ENCODE measurements around the gene LTF. TPM values are rescaled to one million over a fixed set of nuclear protein-coding genes. Genes with fewer than 3 reads are reported as not detected.

LTF gene
- total RNA-seq, 1 experiment from 2014 or later = not detected

DNA sequence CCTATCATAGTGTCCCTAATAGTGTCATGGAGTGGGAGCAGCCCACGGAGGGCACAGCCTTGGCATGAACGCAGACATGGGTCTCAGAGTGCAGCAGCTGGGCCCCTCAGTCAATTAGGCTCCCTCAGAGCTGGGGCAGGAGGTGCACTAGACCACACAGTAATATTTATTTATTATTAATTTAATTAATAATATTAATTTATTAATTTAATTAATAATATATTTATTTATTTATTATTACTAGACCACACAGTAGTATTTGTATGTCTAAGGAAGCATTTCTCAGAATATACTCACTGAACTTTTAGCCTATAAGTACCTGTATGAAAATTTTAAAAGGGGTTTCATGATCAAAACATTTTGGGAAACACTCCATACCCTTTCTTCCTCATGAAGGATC lies 63.1 kb downstream of the LTF start:
- H3K36me3 ChIP-seq (ENCODE audit: low read depth) = no peaks in the 10 kb centered on the region; the same call in 1 of the 2 replicates
- POLR2A ChIA-PET (ENCODE audit: unreplicated experiment) = no interaction called here

DNA sequence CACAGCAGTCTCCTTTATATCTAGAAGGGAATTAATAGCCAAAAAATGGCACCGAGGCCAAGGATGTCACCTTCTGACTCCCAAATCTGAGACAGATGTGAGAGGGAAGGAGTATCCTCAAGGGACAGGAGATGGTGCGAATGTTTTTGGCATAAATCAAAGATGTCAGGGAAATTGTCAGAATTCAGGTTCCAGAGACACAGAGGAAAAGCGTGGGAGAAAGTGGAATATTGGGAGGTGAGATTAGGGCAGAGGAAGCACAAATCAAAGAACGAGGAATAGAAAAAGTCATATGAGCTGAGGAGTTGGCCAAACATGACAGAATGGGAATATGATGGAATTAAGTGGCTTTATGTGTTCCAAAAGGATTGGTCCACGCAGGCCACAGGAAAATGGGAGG lies 63.9 kb downstream of the LTF start:
- Histone ChIP-seq H3K27me3 (ENCODE audit: insufficient read depth, low read depth) (no peaks in the 10 kb centered on the region), H3K9me3 (ENCODE audit: insufficient read depth, low read depth) (0 out of 2 replicates have a peak, but pooled peaks cover 3% of the 10 kb centered on the region), H3K79me2 (ENCODE audit: low read depth) (peaks cover 40% of the 10 kb centered on the region), H3K4me3 (no peak overlapping the region), H4K20me1 (ENCODE audit: insufficient read depth) (no peaks in the 10 kb centered on the region), H3K4me2 (0 out of 2 replicates have a peak overlapping the region, but pooled peaks have one; percentile 11), H3K36me3 (ENCODE audit: low read depth) (no peaks in the 10 kb centered on the region; the same call in 1 of the 2 replicates), H3F3A (ENCODE audit: insufficient read depth, low read depth) (peaks cover 22% of the 10 kb centered on the region), H3K27ac (no peak overlapping the region), H3K9me2 (ENCODE audit: insufficient read depth) (no peaks in the 10 kb centered on the region), H3K4me1 (replicated peaks; ENCODE audit: insufficient read depth) (peaks cover 39% of the 10 kb centered on the region), H2AFZ (no peak overlapping the region)
- no peak for DNase-seq
- TF ChIP-seq EZH2 (IDR thresholded peaks at IDR 0.05; ENCODE audit: low read depth) = no peak
- TF ChIP-seq, protein P1, sequence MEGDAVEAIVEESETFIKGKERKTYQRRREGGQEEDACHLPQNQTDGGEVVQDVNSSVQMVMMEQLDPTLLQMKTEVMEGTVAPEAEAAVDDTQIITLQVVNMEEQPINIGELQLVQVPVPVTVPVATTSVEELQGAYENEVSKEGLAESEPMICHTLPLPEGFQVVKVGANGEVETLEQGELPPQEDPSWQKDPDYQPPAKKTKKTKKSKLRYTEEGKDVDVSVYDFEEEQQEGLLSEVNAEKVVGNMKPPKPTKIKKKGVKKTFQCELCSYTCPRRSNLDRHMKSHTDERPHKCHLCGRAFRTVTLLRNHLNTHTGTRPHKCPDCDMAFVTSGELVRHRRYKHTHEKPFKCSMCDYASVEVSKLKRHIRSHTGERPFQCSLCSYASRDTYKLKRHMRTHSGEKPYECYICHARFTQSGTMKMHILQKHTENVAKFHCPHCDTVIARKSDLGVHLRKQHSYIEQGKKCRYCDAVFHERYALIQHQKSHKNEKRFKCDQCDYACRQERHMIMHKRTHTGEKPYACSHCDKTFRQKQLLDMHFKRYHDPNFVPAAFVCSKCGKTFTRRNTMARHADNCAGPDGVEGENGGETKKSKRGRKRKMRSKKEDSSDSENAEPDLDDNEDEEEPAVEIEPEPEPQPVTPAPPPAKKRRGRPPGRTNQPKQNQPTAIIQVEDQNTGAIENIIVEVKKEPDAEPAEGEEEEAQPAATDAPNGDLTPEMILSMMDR (conservative IDR thresholded peaks at IDR 0.05) = no peak
- no TSS peak for BruUV-seq (replicated peaks)
- intact Hi-C loops (cut with micrococcal nuclease; ENCODE audit: unreplicated experiment) = no loop called here
- ChIA-PET POLR2A (ENCODE audit: unreplicated experiment) (no interaction called here), CTCF (no interaction called here)

More for the DNA sequence above, 63.1 kb downstream of the LTF start:
- CTCF ChIA-PET = no interaction called here
- H3K27ac ChIP-seq = no peak overlapping the region
- TF ChIP-seq, protein P1 (conservative IDR thresholded peaks at IDR 0.05) = no peak
- TF ChIP-seq EZH2 (IDR thresholded peaks at IDR 0.05; ENCODE audit: low read depth) = no peak
- H4K20me1 ChIP-seq (ENCODE audit: insufficient read depth) = no peaks in the 10 kb centered on the region
- 0 out of 2 replicates have a peak, but pooled peaks cover 3% of the 10 kb centered on the region for H3K9me3 ChIP-seq (ENCODE audit: insufficient read depth, low read depth)
- peaks cover 22% of the 10 kb centered on the region for H3F3A ChIP-seq (ENCODE audit: insufficient read depth, low read depth)
- BruUV-seq (replicated peaks) = no TSS peak
- H3K4me1 ChIP-seq (replicated peaks; ENCODE audit: insufficient read depth) = peaks cover 39% of the 10 kb centered on the region
- no peaks in the 10 kb centered on the region for H3K27me3 ChIP-seq (ENCODE audit: insufficient read depth, low read depth)
- peaks cover 48% of the 10 kb centered on the region for H3K79me2 ChIP-seq (ENCODE audit: low read depth)
- intact Hi-C loops (cut with micrococcal nuclease; ENCODE audit: unreplicated experiment) = no loop called here
- no peak for DNase-seq
- H3K9me2 ChIP-seq (ENCODE audit: insufficient read depth) = no peaks in the 10 kb centered on the region
- no peak overlapping the region for H3K4me3 ChIP-seq
- H3K4me2 ChIP-seq = no peak overlapping the region
- no peak overlapping the region for H2AFZ ChIP-seq

DNA sequence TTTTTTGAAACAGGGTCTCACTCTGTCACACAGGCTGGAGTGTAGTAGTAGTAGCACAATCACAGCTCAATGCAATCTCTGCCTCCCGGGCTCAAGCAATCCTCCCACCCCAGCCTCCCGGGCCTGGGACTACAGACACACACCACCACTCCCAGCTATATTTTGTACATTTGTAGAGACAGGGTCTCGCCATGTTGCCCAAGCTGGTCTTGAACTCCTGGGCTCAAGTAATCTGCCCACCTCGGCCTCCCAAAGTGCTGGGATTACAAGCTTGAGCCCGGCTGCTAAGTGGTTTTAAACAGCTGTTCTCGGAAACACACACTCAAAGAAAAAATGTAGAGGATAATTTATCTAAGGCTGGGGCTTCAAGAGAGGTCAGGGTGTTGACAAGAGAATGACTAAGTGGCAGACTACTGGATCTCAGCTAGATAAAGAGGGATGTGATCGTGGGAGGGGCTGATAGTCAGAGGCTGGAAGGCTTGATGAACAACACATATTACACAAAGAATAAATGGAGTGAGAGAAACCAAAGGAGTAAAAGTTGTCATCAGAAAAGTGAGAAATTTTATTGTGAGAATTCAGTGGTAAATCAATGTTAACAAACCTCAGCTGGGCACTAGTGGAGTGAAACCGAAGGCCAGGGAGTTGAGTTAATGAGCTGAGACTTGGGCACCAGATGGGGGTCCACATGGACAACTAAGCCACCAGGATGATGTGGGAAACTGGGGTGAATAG lies 64.5 kb downstream of the LTF start:
- Histone ChIP-seq H2AFZ (no peak overlapping the region), H3K36me3 (ENCODE audit: low read depth) (no peaks in the 10 kb centered on the region; the same call in 1 of the 2 replicates), H3K27me3 (ENCODE audit: insufficient read depth, low read depth) (no peaks in the 10 kb centered on the region), H3K4me1 (replicated peaks; ENCODE audit: insufficient read depth) (peaks cover 39% of the 10 kb centered on the region), H3F3A (ENCODE audit: insufficient read depth, low read depth) (peaks cover 19% of the 10 kb centered on the region; the same call in 1 of the 2 replicates), H3K9me2 (ENCODE audit: insufficient read depth) (no peaks in the 10 kb centered on the region), H4K20me1 (ENCODE audit: insufficient read depth) (no peaks in the 10 kb centered on the region), H3K4me3 (no peak overlapping the region), H3K27ac (no peak overlapping the region), H3K9me3 (ENCODE audit: insufficient read depth, low read depth) (0 out of 2 replicates have a peak, but pooled peaks cover 3% of the 10 kb centered on the region), H3K4me2 (0 out of 2 replicates have a peak overlapping the region, but pooled peaks have one; percentile 11), H3K79me2 (ENCODE audit: low read depth) (peaks cover 39% of the 10 kb centered on the region)
- TF ChIP-seq, protein P1 (conservative IDR thresholded peaks at IDR 0.05) = no peak
- TF ChIP-seq EZH2 (IDR thresholded peaks at IDR 0.05; ENCODE audit: low read depth) = no peak
- POLR2A ChIA-PET (ENCODE audit: unreplicated experiment) = interaction anchor here (0.6 kb wide), 1 partner anchor 1141 kb away, joined by 3 read pairs; no protein-coding TSS in a partner anchor
- BruUV-seq (replicated peaks) = no TSS peak
- intact Hi-C loops (cut with micrococcal nuclease; ENCODE audit: unreplicated experiment) = no loop called here
- no peak for DNase-seq
- CTCF ChIA-PET = no interaction called here
